NCI-H146 treated with DMSO at 0.1 percent for 48 hours (cell line): ENCODE measurements around the gene KCTD16.

Source experiments
- DNase-seq: peaks from one replicate; lab custom pipeline; 2025; ENCODE audit not compliant: unreplicated experiment; lab: John Stamatoyannopoulos, UW

KCTD16 gene

GRCh38 chr5:144329681-144330080 is 159.0 kb downstream of the KCTD16 start:
- no peak for DNase-seq

GRCh38 chr5:144331361-144331760 is 160.7 kb downstream of the KCTD16 start:
- no peak for DNase-seq

GRCh38 chr5:144332265-144332664 is 161.6 kb downstream of the KCTD16 start:
- DNase-seq, result peak; percentile 25

- peak; percentile 64 for DNase-seq
Measured at GRCh38 chr5:144333336-144333920, 162.8 kb downstream of the KCTD16 start.

- peak; percentile 96 for DNase-seq
Measured at GRCh38 chr5:144335561-144335960, 164.9 kb downstream of the KCTD16 start.

- DNase-seq, result no peak
Measured at GRCh38 chr5:144336191-144336961, 165.7 kb downstream of the KCTD16 start.

- no peak for DNase-seq
Measured at GRCh38 chr5:144352330-144352729, 181.7 kb downstream of the KCTD16 start.

GRCh38 chr5:144352732-144353317 is 182.2 kb downstream of the KCTD16 start:
- no peak for DNase-seq

- peak; percentile 75 for DNase-seq
Measured at GRCh38 chr5:144356489-144356888, 185.8 kb downstream of the KCTD16 start.

GRCh38 chr5:144361406-144361805 is 190.7 kb downstream of the KCTD16 start:
- no peak for DNase-seq

- DNase-seq, result no peak
Measured at GRCh38 chr5:144365885-144366284, 195.2 kb downstream of the KCTD16 start.

GRCh38 chr5:144367991-144368390 is 197.3 kb downstream of the KCTD16 start:
- no peak for DNase-seq

- no peak for DNase-seq
Measured at GRCh38 chr5:144368556-144368955, 197.9 kb downstream of the KCTD16 start.

GRCh38 chr5:144369006-144369405 is 198.3 kb downstream of the KCTD16 start:
- peak; percentile 87 for DNase-seq

- no peak for DNase-seq
Measured at GRCh38 chr5:144370273-144370672, 199.6 kb downstream of the KCTD16 start.

GRCh38 chr5:144374637-144375036 is 204.0 kb downstream of the KCTD16 start:
- DNase-seq, result no peak

- no peak for DNase-seq
Measured at GRCh38 chr5:144377207-144377606, 206.5 kb downstream of the KCTD16 start.

GRCh38 chr5:144378681-144379080 is 208.0 kb downstream of the KCTD16 start:
- DNase-seq, result no peak

- DNase-seq, result no peak
Measured at GRCh38 chr5:144385597-144385996, 214.9 kb downstream of the KCTD16 start.

GRCh38 chr5:144386315-144386714 is 215.6 kb downstream of the KCTD16 start:
- DNase-seq, result no peak

- DNase-seq, result peak; percentile 24
Measured at GRCh38 chr5:144390133-144390532, 219.5 kb downstream of the KCTD16 start.

- no peak for DNase-seq
Measured at GRCh38 chr5:144391044-144391443, 220.4 kb downstream of the KCTD16 start.
